ENCODE data around the gene DSE.

DSE gene

DNA sequence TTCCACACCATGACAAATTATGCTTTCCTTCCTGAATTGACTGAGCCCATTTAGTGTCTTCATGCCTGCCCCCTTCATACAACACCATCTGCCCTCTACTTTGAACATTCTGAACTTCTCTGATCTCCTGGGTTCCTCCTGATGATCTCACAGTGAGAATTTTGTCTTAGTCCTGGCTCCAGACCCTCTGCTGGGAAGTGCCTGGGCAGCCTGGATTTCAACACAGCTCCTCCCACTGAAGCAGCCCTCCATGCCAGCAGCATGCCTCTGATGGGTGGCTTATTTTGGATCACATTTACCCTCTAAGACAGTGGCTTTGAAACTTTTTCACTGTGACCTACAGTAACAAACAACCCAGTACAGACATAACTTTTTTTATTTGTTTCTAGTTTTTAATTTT is 41.5 kb downstream of the DSE start:
- no peak for DNase-seq (ENCODE audit: low read depth in 2 of 2)

DNA sequence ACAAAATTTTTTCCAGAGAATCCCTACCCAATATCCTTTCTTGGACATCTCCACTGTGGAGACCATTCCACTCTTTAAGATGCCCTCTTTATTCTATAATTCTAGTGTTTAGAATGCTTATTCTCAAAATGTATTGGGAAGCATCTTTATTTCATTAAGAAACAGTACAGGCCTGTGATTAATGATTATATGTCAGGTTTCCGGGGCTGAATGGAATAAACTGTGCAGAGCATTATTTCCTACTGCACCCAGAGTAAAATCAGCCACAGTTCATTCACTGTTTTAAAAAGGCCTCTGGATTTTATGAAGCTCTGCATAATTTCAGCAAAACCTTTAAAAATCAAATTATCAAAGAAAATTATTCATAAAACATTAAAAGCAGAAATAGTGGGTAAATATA is 42.6 kb downstream of the DSE start:
- no peak for DNase-seq (ENCODE audit: low read depth in 2 of 2)

DNA sequence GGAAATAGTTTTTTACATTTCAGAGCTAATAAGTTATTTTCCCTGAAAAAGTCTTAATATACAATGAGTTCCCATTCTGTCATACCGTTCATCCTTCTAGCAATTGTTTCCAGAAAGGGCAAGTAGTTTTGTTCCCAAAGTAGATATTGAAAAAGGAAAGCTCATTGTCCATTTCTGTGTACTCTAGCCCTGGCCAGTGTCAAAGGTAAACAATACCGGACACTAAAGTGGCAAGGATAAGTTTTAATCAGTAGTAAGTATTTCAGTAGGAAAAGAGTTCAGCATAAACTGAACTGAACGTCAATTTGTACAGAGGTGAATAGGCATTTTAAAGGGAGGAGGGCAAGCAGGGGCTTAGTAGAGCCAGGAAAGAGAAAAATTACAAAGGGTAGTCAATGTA is 46.9 kb downstream of the DSE start:
- no peak for DNase-seq (ENCODE audit: low read depth in 2 of 2)

DNA sequence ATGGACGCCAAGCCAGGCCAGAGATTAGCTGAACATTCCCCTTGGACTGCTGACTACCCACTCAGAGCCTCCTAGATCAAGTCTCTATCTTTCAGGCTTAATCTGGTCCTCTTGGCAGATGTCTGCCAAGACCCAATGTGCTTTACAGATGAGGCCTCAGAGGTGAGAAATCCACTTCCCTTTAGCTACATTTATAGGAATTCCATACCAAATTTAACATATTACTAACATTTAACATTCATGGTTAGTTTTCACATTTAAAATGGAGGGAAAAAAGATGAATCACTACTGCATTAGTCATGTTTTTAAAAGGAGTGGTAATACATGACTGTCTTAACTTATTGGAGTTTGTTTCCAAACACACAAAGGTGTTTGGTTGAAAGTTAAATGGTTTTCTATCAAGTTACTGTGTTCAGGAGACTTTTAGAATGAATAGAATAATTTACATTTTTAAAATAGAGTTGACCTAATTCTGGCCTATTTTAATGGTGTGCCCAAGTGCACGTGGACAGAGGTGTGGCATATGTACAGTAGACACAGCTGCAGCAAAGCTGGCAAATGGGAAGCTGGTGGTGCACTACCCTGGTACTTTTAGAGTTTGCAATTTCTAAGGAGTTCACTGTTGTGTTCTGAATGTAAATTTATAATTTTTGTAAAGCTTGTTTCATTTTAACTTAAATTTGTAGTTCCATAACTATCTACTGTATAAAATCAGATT is 48.5 kb downstream of the DSE start:
- no peak for DNase-seq (ENCODE audit: low read depth in 2 of 2)

DNA sequence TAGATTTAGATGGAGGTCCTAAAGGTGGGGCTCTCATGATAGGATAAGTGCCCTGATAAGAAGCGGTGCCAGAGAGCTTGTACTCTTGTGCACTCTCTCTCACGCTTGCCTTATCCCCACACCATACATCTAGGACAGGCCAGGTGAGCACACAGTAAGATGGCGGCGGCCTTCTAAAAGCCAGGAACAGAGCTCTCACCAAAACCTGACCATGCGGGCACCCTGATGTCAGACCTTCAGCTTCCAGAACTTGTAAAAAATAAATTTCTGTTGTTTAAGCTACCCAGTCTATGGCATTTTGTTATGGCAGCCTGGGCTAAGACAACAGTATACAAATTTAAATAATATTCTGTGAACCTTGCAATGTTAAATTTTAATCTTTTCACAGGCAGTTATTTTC is 49.6 kb downstream of the DSE start:
- DNase-seq (ENCODE audit: low read depth in 2 of 2) = no peak

DNA sequence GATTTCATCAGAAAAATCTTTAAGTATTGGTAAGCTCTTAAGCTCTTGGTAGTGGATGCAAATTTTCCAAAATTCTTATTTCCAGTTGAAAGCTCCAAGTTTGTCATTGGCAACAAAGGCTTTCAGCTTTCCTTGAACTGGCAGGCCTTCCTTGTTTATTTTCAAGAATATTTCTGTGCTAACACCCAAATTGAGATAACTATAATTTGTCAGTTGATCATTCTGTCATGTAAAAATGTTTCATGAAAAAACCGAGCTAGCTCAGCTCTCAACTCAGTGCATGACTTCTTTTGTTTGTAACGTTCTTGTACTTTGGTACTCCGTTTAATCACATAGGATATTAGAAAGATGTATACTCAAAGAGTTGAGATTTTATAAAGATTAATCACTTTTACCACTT is 51.5 kb downstream of the DSE start:
- DNase-seq (ENCODE audit: low read depth in 2 of 2) = no peak

DNA sequence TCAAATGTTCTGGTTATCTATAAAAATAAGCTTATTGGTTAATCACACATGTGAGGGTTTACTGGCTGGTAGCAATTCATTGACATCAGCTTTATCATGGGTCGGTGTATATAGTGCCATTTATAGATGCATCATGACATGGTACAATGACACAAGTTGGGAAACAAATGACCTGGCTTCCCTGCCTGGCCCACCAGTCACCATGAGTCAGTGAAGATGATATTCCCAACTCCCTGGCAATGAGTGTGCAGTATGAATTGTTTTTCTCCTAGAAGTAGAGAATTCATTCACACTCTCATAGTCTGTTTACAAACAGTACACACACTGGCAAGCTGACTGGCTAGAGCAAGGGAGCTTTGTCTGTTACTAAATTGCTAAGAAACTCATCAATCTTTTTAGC is 53.3 kb downstream of the DSE start:
- DNase-seq (ENCODE audit: low read depth in 2 of 2) = no peak

DNA sequence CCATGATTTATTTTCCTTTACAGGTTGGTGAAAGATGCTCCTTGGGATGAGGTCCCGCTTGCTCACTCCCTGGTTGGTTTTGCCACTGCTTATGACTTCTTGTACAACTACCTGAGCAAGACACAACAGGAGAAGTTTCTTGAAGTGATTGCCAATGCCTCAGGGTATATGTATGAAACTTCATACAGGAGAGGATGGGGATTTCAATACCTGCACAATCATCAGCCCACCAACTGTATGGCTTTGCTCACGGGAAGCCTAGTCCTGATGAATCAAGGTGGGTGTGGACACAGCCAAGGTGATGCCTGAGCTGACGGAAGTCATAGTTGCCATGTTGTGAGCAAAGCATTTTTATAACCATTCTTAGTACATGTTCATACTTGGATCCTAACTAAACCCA is 55.8 kb downstream of the DSE start:
- no peak for DNase-seq (ENCODE audit: low read depth in 2 of 2)

DNA sequence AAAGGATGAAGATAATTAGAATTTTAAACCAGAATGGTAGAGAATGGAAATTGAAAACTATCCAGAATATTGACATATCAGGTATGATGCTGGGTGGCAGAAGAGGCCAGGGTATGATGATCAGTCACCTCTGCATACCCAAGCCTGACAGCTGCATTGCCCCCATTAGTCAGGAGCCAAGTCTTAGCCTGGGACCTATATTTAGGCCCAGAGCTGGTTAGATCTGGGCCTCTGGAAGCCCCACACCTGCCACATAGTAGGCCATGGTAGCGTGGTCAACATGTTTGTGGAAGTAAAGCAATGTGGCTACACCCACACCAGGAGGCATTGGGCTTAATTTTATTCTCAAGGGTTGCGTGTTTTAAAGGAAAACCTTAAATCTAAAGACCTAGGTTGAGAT is 58.4 kb downstream of the DSE start:
- no peak for DNase-seq (ENCODE audit: low read depth in 2 of 2)

DNA sequence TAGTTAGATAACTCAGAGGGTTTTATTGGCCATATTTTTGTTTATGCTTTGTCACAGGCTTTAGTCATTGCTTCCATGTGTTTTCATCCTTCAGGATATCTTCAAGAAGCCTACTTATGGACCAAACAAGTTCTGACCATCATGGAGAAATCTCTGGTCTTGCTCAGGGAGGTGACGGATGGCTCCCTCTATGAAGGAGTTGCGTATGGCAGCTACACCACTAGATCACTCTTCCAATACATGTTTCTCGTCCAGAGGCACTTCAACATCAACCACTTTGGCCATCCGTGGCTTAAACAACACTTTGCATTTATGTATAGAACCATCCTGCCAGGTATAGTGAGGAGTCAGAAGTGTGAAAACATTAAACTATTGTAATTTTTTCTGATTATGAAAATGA is 60.1 kb downstream of the DSE start:
- no peak for DNase-seq (ENCODE audit: low read depth in 2 of 2)

DNA sequence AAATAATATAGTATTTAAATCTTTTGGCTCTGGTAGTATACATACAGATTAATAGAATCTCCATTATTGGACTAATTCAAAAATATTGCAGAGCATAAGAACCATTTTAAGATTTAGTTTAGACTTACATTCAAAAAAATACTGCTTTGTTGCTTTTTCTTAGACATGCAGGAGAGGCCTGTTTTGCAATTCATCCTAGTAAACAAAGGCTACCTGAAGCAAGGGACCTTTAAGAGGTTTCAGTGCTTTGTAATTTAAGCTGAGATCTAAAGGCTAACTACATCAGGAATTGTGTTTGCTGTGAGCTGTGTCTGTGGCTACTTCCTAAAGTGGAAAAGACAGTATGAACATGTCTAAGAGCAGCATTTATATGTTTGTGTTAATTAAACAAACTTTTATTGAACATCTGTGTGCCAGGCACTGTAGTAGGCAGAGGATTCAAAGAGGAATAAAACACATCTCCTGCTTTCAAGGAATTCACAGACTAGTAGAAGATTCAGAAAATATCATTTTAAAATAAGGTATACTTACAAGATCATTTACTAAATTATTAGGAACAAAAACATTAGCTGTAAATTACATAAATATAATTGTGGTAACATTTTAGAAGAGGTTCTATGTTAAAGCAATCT is 61.3 kb downstream of the DSE start:
- no peak for DNase-seq (ENCODE audit: low read depth in 2 of 2)

DNA sequence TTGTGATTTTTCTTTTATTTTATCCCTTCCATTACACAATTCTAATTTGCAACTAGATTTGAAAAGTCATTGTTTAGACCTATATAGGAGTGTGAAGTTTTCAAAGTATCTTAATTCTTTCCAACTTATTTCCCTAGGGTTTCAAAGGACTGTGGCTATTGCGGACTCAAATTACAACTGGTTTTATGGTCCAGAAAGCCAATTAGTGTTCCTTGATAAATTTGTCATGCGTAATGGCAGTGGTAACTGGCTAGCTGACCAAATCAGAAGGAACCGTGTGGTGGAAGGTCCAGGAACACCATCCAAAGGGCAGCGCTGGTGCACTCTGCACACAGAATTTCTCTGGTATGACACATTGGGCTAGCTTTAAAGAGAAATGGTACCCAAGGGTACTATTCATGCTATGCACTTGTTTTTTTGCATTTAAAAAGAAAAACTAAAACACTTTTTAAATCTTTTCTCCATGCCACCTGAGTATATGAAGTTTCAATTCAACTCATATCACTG is 62.5 kb downstream of the DSE start:
- DNase-seq (ENCODE audit: low read depth in 2 of 2) = no peak

DNA sequence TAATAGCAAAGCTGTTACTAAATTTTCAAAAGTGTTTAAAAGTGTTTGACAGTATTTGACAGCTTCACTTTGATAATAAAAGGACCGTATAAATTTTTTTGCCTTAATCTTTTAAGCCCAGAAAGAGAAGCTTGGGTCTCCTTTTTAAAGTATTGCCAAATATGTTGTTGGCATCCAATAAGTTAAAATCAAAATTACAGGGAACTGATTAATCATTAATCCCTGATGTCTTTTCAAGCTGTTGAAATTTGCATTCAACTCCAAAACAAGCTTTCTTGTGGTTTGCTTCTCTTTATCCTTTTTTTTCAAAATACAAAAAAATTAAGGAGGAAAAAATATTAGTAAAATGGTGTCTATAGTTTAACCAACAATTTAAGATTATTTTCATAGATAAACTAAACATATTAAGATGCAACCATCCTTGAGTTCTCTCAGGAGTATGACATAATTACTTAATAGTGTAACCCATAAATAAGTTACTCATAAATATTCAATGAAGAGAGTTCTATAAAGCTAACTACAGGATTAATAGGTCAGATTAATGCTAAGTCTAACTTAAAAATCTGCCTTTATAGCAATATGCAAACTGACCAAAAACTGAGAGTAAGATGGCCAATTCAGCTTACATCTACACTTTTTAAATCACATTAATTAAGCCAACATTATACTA is 63.4 kb downstream of the DSE start:
- no peak for DNase-seq (ENCODE audit: low read depth in 2 of 2)

DNA sequence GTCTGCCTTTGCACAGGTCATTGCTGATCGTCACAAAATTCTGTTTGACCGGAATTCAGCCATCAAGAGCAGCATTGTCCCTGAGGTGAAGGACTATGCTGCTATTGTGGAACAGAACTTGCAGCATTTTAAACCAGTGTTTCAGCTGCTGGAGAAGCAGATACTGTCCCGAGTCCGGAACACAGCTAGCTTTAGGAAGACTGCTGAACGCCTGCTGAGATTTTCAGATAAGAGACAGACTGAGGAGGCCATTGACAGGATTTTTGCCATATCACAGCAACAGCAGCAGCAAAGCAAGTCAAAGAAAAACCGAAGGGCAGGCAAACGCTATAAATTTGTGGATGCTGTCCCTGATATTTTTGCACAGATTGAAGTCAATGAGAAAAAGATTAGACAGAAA is 65.8 kb downstream of the DSE start:
- DNase-seq (ENCODE audit: low read depth in 2 of 2) = no peak

DNA sequence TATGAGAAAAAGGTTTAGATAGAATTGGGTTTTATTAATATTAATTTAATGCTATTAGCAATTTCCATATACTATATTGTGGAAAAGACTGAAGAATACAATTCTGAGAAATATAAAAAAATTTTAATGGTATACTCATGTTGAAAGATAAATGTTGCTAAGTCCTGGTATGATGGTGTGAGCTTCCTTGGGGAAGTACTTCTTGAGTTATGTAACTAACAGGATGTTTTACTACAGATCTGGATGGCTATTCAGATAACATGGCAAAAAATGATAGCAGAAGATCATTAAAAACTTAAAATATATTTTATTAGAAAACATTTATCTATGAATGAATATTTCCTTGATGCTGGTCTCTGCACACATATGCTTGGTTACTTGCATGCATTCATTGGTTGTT is 66.9 kb downstream of the DSE start:
- no peak for DNase-seq (ENCODE audit: low read depth in 2 of 2)

DNA sequence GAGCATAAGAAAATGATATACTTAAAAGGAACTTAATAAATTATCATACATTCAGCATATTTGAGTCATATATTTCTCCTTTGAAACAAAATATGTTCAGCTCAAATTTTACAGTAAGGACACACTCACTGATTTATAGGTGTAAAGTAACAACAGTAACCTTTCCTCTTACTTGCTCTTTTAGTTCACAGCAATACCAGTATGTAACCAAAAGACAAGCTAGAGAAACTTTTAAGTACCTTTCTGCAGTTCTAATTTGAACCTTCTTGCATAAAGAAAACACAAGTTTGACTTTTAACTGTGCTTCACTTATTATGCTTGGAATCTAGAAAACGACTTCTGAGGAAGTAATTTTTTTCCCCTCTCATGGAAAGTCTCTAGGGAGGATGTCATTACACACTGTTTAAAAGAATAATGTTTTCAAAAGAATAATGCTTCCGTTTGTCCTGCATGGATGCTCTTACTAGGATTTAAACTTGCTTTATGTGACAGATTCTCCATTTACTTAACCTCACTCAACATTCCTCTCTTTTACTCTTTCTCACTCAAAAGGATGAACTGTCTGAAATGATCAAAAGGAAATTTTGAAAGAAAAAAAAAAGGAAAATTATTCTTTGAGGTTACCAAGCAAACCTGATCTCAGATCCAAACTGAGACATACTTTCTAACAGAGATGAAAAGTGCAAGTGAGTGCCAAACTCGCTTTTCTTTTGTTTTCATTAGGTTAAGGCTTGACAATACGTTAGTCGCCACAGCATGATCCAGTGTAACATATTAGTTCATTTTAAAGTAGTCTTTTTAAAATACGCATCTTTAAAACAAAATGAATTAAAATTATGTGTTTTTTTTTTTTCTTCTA is 68.1 kb downstream of the DSE start:
- DNase-seq (ENCODE audit: low read depth in 2 of 2) = no peak

DNA sequence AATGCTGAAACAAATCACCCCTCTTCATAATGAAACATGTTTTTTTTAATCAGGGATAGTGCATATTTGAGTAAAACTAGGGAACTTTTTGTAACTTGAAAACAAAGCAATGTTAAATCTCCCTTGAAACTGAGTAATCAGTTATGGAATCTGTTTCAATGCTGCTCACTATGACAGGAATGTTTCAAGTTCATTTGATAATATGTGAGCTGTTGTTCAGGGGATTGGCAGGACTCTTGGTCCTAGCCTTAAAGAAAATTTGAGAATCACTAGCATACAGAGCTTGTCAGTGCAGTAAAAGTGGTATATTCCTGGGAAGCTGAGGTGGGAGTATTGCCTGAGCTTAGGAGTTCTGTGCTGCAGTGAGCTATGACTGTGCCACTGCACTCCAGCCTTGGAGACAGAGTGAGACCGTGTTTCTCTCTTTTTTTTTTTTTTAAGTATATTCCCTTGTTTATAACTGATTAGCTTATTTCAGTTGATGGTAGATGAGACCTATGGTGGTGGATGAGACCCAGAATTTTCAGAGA is 68.8 kb downstream of the DSE start:
- no peak for DNase-seq (ENCODE audit: low read depth in 2 of 2)

DNA sequence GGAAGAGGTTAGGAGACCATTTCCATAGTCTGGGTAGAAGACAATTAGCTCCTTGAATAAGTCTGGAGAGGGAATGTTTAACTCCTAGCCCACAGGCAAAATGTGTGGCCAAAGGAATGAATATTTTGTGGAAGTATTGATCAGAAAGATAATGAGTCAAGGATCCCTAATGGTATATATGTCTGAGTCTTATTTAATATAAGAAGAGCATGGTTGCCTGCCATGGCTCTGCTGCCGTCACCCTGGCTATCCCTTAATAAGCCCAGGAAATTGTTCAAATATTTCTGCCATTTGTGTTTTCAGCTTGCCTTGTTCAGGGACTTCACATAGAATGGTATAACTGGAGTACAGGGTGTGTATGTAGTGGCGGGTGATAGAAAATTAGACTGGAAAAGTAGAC is 72.4 kb downstream of the DSE start:
- no peak for DNase-seq (ENCODE audit: low read depth in 2 of 2)

DNA sequence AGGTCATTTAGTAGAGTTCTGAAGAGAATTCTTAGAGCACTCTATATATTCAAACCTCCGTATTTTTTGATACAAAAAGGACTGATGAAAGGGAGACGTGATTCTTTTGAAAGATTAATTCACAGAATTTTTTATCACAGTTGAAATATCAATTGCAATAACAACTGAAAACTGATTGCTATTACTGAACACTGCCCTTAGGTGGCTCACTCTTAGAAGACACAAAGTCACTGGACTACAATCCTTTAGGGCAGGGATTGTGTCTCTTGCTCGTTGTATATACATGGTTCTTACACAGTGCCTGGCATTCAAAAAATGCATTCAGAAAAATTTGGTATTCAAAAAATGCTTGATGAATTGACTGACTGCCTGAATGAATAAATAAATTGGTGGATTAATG is 73.3 kb downstream of the DSE start:
- no peak for DNase-seq (ENCODE audit: low read depth in 2 of 2)

DNA sequence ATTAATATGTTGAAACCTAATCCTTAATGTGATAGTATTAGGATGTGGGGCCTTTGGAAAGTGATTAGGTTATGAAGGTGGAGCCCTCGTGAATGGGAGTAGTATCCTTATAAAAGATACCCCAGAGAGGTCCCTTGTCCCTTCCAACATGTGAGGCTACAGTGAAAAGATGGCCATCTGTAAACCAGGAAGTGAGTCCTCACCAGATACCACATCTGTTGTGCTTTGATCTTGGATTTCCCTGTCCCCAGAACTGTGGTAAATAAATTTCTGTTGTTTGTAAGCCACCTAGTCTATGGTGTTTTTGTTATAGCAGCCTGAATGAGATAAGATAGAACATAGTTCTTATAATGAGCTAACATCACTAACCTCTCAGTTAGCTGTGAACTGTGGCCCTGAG is 73.8 kb downstream of the DSE start:
- no peak for DNase-seq (ENCODE audit: low read depth in 2 of 2)

DNA sequence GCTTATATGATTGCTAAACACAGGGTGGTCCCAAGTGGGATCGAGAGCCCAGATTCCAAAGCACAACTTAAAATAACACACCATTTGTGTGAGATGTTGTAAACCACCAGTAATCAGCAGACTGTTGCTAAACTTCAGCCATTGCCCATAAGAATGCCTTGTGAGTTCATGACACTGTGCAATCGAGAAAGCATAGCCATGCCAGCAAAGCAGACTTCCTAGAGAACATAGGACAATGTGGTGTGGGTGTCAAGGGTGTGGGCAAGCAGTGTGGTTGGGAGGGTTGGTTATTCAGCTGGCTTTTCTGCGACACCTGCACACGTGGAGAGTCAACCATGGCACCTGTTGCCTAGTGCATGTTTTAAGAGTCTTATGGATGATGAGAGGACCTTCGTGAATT is 74.4 kb downstream of the DSE start:
- DNase-seq (ENCODE audit: low read depth in 2 of 2) = no peak

DNA sequence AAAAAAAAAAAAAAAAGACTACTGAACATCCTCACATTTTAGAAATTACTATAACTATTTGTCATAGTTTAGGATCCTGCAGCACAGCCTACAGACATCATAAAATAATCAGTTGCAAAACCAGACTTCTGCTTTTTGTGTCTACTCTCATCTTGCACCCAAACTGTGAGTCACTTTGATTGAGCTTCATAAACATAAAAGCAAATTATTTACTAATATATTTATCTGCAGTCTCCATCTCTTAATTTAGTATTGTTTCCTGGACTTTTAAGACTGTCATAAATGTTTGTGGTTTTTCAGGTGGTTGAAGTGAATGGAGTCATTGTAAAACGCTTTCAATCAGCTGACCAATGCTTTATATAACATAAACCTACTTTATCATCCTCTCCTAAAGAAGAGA is 75.7 kb downstream of the DSE start:
- no peak for DNase-seq (ENCODE audit: low read depth in 2 of 2)

Data from stimulated activated CD4-positive, alpha-beta T cell treated with anti-CD3 and anti-CD28 coated beads, Interleukin-1b, Interleukin-23, amount 100 ng/mL, for 4 hours (primary cell).